ENCODE measurements around the gene CASQ2. TPM values are rescaled to one million over a fixed set of nuclear protein-coding genes. Genes with fewer than 3 reads are reported as not detected.

Gene CASQ2
- total and polyA plus RNA-seq, 9 of the 15 experiments (the other 6 are each of a cell fraction or from before 2014, with no cell fraction given): not detected

GRCh38 chr1:115796036-115796435 is 27.5 kb upstream of the CASQ2 start (continued):
- no peak for TF ChIP-seq PREB (CRISPR knock-in tag; IDR thresholded peaks at IDR 0.05)
- no peak for TF ChIP-seq THAP7 (CRISPR knock-in tag; IDR thresholded peaks at IDR 0.05)
- no peak for TF ChIP-seq HNRNPL (IDR thresholded peaks at IDR 0.05; ENCODE audit: low read depth, low read length)
- TF ChIP-seq RCOR1 (IDR thresholded peaks at IDR 0.05; ENCODE audit: borderline replicate concordance in 1 of 2, low read depth in 2 of 2, low read length in 2 of 2): no peak
- TF ChIP-seq ZNF318 (IDR thresholded peaks at IDR 0.05; ENCODE audit: borderline replicate concordance in 1 of 2, low read depth in 1 of 2): no peak
- no peak for TF ChIP-seq MXI1 (IDR thresholded peaks at IDR 0.05; ENCODE audit: low read depth, low read length)

All from K562 (cell line).